ENCODE measurements around the gene ARHGAP26.

ARHGAP26 gene

GRCh38 chr5:143271431-143271830, 501.3 kb downstream of the ARHGAP26 start:
- no peak for DNase-seq

- DNase-seq = no peak
Measured at GRCh38 chr5:143274952-143275351, 504.8 kb downstream of the ARHGAP26 start.

- no peak for DNase-seq
Measured at GRCh38 chr5:143275512-143276363, 505.6 kb downstream of the ARHGAP26 start.

GRCh38 chr5:143277536-143277935, 507.4 kb downstream of the ARHGAP26 start:
- DNase-seq = no peak

Measured in SIG-M5 (cell line).